ENCODE results near the gene KDM3B. TPM values are rescaled to one million over a fixed set of nuclear protein-coding genes. Genes with fewer than 3 reads are reported as not detected.

KDM3B gene
- total RNA-seq, 1 donor from 2014 or later, result 101 TPM

DNA sequence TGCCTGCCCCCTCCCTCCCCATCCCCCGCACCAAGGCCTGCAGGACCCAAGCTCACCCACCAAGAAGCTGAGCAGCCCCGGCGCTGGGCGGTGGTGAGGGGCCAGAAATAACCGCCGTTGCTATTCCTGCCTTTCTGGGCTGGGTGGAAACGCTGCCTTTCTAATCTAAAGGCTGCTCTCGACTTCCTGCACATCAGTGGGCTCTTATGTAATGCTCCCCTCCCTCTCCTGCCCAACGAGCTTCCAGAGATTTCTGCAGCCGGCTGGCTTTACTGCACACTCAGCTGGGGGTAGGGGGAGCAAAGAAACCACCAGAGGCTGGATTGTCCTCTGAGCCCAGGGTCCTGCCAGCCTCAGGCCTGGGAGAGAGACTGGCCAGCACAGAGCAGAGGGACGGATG lies 105.9 kb downstream of the KDM3B start:
- Mint-ChIP-seq H3K4me3 (ENCODE audit: unreplicated experiment) (no peak overlapping the region), H3K4me1 (ENCODE audit: unreplicated experiment) (peaks cover 6% of the 10 kb centered on the region), H3K36me3 (ENCODE audit: low read depth, unreplicated experiment) (peaks cover 4% of the 10 kb centered on the region), H3K27me3 (ENCODE audit: unreplicated experiment) (peaks cover 16% of the 10 kb centered on the region), H3K27ac (ENCODE audit: unreplicated experiment) (no peak overlapping the region), H3K9me3 (ENCODE audit: unreplicated experiment) (no peaks in the 10 kb centered on the region)
- DNase-seq (ENCODE audit: low spot score), result no peak
- TF ChIP-seq, protein P1, sequence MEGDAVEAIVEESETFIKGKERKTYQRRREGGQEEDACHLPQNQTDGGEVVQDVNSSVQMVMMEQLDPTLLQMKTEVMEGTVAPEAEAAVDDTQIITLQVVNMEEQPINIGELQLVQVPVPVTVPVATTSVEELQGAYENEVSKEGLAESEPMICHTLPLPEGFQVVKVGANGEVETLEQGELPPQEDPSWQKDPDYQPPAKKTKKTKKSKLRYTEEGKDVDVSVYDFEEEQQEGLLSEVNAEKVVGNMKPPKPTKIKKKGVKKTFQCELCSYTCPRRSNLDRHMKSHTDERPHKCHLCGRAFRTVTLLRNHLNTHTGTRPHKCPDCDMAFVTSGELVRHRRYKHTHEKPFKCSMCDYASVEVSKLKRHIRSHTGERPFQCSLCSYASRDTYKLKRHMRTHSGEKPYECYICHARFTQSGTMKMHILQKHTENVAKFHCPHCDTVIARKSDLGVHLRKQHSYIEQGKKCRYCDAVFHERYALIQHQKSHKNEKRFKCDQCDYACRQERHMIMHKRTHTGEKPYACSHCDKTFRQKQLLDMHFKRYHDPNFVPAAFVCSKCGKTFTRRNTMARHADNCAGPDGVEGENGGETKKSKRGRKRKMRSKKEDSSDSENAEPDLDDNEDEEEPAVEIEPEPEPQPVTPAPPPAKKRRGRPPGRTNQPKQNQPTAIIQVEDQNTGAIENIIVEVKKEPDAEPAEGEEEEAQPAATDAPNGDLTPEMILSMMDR (IDR thresholded peaks at IDR 0.05; ENCODE audit: unreplicated experiment), result no peak

DNA sequence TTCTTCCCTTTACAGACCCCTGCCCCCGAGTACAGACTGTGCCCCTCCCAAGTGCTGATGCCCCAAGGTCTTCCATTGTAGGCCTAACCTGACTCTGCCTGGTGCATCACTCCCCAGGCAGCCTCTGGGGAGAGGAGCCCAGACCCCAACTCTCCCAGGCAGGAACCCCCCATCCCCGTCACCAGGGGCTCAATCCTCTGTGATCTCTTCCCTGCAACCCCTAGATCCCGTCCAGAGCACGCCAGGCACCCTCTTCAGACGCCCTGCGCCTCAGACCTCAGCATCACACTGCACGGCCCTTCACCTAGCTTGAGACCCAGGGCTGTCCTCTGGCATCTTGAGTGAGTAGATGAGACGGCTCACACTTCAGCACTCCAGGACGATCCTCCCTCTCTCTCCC lies 106.4 kb downstream of the KDM3B start:
- Mint-ChIP-seq H3K4me3 (ENCODE audit: unreplicated experiment) (no peak overlapping the region), H3K9me3 (ENCODE audit: unreplicated experiment) (no peaks in the 10 kb centered on the region), H3K36me3 (ENCODE audit: low read depth, unreplicated experiment) (peaks cover 4% of the 10 kb centered on the region), H3K4me1 (ENCODE audit: unreplicated experiment) (peaks cover 6% of the 10 kb centered on the region), H3K27ac (ENCODE audit: unreplicated experiment) (no peak overlapping the region), H3K27me3 (ENCODE audit: unreplicated experiment) (peaks cover 16% of the 10 kb centered on the region)
- DNase-seq (ENCODE audit: low spot score), result no peak
- TF ChIP-seq, protein P1 (IDR thresholded peaks at IDR 0.05; ENCODE audit: unreplicated experiment), result no peak

DNA sequence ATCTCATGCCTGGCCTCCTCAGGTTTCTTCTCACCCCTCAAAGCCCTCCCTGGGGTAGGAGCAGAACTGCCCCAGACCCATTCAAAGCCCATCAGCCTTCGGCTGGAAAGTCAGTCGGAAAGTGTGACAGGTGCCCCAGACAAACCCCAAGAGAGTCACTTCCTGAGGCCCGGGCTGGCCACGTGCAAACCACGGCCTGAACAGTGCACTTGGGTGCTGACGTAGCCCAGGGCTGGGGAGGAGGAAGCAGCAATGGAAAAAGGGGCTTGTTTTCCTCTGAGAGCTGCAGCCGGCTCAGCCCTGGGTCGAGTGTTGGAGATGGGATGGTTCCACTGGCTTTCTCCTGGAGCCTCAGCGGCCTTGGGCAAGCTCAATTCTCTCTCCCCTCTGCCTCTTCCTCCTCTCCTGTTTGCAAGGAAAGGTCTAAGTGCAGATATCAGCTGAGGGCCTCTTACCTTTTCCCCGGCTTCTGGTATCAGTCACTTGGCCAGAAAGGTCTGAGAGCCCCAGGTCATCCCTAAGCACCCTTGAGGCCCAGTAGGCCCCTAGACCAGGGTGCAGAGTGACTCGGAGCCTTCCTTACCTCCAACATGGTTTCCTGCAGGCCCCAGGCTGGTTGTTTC lies 106.9 kb downstream of the KDM3B start:
- peaks cover 4% of the 10 kb centered on the region for H3K36me3 Mint-ChIP-seq (ENCODE audit: low read depth, unreplicated experiment)

DNA sequence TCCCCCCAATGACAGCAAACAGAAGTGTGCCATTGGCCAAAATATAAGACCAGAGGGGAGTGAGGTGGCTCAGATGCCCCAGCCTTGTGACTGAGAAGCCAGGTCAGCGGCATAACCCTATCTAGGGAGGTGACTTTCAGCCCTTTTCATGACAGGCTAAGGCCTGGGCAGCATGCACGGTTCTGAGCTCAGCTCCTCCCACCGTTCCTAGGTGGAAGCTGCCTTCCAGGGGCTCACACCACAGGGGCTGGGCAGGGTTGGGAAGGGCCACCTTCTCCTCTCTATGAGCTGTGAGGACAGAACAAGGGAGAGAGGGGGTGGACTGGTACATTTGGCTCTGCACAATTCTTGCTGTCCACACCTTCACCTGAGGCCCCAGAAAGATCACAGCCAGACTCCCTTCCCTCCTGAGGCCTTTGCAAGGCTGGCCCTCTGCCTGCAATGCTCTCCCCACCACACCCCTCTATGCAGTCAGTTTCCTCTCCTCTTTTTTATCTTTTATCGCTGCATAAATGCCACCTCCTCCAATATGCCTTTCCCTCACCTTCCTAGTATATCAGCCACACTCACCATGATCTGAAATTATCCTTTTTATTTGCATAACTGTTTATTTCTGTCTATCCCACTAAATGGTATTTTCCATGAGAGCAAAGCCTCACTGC lies 107.7 kb downstream of the KDM3B start:
- Mint-ChIP-seq H3K9me3 (ENCODE audit: unreplicated experiment) (no peaks in the 10 kb centered on the region), H3K27me3 (ENCODE audit: unreplicated experiment) (peaks cover 12% of the 10 kb centered on the region), H3K36me3 (ENCODE audit: low read depth, unreplicated experiment) (peaks cover 4% of the 10 kb centered on the region), H3K4me1 (ENCODE audit: unreplicated experiment) (peaks cover 6% of the 10 kb centered on the region), H3K4me3 (ENCODE audit: unreplicated experiment) (no peak overlapping the region), H3K27ac (ENCODE audit: unreplicated experiment) (no peak overlapping the region)
- DNase-seq (ENCODE audit: low spot score), result no peak
- TF ChIP-seq, protein P1 (IDR thresholded peaks at IDR 0.05; ENCODE audit: unreplicated experiment), result no peak

More for the DNA sequence above, 106.9 kb downstream of the KDM3B start:
- no peak for DNase-seq (ENCODE audit: low spot score)
- peaks cover 6% of the 10 kb centered on the region for H3K4me1 Mint-ChIP-seq (ENCODE audit: unreplicated experiment)
- H3K27me3 Mint-ChIP-seq (ENCODE audit: unreplicated experiment), result peaks cover 16% of the 10 kb centered on the region
- no peak overlapping the region for H3K27ac Mint-ChIP-seq (ENCODE audit: unreplicated experiment)
- TF ChIP-seq, protein P1 (IDR thresholded peaks at IDR 0.05; ENCODE audit: unreplicated experiment), result no peak
- H3K9me3 Mint-ChIP-seq (ENCODE audit: unreplicated experiment), result no peaks in the 10 kb centered on the region
- no peak overlapping the region for H3K4me3 Mint-ChIP-seq (ENCODE audit: unreplicated experiment)
